HG02938 (cell line): ENCODE measurements around the gene UBXN2A.
"Not testable (repeated sequence)": the region's sequence is repeated elsewhere in the genome, so short reads cannot be mapped to it uniquely, and the experiment has no call there.

Experiments used
- ATAC-seq: cut with Tn5 transposase; IDR thresholded peaks from one replicate; pipeline ENCODE4 v1.9.1; 2021; ENCODE audit warnings: mild to moderate bottlenecking, moderate library complexity; ENCODE audit not compliant: unreplicated experiment

The UBXN2A gene

GRCh38 chr2:24043133-24043532 lies 102.9 kb downstream of the UBXN2A start:
- ATAC-seq, result not testable (repeated sequence)

DNA sequence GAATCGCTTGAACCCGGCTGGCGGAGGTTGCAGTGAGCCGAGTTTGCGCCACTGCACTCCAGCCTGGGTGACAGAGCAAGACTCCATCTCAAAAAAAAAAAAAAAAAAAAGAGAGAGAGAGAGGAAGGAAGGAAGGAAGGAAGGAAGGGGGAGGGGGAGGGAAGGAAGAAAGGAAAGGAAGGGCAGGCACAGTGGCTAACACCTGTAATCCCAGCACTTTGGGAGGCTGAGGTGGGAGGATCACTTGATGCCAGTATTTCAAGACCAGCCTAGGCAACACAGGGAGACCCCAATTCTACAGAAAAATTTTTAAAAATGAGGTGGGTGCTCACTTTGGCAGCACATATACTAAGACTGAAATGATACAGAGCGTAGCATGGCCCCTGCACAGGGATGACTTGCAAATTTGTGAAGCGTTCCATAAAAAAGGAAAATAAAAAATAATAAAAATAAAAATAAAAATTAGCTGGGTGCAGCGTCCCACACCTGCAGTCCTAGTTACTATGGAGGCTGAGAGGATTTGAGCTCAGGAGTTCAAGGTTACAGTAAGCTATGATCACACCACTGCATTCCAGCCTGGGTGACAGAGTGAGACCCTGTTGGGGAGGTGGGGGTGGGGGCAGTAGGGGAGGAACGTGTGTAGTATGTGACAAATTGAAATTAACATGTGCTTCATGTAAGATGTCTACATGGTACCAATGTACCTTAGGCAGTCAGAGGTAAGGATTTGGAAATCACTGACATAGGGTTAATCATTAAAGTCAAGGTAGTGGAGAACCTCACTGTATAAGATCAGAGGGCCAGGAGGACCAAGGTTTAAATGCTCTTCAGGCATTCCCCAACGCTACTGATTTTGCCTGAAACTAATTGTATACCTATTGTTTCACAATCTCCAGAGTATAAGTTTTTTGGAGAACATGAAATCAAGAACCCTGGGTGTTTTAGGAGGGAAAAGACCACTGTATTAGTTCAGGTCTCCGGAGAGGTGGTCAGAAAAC lies 105.5 kb downstream of the UBXN2A start:
- ATAC-seq, result no peak

- no peak for ATAC-seq
These were observed 106.3 kb downstream of the UBXN2A start for GRCh38 chr2:24046599-24046929.

DNA sequence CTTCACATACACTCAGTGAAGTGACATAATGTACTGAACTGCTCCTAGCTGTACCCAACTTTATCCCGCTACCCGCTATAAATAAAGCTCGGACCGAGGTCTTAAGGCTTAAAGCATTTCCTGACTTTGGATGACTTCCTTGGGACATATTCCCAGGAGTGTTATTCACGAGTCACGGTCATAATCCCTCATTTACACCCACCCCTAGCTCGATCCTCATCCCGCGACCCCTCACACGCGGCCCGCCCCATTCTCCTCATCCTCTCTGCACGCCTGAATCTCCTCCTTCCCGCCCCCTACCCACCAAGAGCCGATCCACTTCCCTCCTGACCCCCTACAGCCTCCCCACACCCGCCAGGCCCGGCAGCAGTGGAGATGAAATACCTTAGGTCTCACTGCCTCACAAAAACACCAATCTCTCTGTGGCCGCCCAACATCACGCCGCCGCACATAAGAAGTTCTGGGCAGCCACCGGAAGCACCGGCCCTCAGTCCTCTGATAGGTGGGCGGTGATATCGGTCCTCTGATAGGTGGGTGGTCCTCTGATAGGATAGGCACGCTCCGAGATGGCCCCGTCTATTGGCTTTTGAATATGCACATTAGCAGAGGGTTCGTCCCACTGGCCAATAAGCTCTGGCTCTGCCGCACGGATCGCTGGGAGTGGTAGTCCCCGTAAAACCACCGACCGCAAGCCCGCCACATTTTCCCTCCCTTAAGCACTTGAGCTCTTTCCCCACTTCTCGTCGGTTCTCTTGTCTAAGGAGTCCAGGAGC lies 106.9 kb downstream of the UBXN2A start, which contains the start of gene WDCP:
Gene WDCP, minus strand, starts transcription at position 462 of the 773 bp plus-strand sequence. CDS start 7,897 bp downstream, outside the sequence.
- ATAC-seq, result peak; percentile 99

GRCh38 chr2:24047703-24048033 lies 107.4 kb downstream of the UBXN2A start:
- no peak for ATAC-seq

DNA sequence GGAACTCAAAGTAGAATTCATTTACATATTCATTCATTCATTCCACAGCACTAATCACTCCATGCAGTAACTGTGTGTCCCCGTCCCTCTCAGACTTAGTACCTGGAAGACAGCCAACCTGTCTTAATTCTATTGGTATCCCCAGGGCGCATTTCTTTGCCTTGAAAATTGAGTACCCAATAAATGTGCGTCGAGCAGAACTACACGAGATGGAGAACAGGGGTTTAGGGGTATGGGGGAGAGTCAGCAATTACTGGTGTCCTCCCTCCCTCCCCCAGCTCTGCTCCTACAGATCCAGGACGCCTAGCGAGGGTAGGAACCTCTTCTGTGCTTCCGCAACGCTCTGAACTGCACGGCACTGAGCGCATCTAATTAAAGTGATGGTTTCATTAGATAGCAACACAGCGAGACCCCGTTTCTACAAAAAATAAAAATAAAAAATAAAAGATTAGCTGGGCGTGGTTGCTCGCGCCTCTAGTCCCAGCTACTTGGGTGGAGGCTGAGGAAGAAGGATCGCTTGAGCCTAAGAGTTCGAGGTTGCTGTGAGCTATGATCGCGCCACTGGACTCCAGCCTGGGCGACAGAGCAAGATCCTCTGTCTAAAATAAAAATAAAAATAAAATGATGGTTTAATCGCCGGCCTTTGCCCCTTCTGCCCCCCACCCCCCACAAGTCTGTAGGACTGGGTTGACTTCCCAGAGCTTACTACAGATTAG lies 108.7 kb downstream of the UBXN2A start:
- ATAC-seq, result no peak

DNA sequence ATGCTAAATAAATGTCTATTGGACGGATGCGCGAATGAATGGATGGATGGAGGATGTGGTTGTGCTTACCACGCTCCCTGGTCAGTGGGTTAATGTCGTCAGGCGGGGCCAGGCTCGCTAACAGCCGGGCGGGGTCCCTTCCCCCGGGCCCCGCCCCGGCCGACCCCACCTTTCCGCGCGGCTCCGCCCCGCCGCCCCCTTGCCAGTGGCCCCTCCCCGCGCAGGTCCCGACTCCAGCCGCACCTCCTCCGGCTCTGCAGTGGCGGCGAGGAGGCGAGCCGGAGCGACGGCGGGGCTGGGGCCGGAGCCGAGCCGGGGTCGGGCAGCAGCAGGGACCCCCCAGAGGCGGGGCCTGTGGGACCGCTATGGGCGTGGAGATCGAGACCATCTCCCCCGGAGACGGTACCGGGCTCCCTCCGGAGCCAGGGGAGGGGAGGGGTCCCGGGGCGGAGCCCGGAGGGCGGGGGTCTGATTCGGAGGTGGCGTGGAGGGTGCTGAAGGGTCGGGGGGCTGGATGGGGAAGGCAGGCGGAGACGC lies 109.3 kb downstream of the UBXN2A start, which contains the start of gene FKBP1B:
Gene FKBP1B, plus strand, starts transcription at position 257 of the 537 bp plus-strand sequence. Its CDS starts 109 bp downstream, at position 366.
- ATAC-seq, result no peak

- no peak for ATAC-seq
These were observed 110.0 kb downstream of the UBXN2A start for GRCh38 chr2:24050041-24050979.

DNA sequence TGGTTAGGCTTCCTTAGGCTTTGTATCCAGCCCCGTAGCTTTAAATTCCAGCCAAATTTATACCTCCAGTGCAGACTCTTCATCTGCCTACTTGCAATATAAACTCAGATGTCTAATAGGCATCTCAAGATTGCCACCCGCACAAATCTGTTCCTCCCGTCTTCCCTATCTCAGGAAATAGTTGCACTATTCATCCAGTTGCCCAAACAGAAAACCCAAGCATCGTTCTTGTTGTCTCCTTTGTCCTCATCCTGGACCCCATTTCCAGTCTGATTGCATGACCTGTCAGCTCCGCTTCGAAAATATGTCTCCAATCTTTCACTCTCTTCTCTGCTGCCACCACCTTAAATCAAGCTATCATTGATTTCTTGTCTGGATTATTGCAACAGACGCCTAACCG lies 111.6 kb downstream of the UBXN2A start:
- ATAC-seq, result no peak

GRCh38 chr2:24052951-24053350 lies 112.7 kb downstream of the UBXN2A start:
- ATAC-seq, result no peak
